CD4-positive, alpha-beta T cell (primary cell): ENCODE results near the gene BABAM2. TPM values are rescaled to one million over a fixed set of nuclear protein-coding genes. Genes with fewer than 3 reads are reported as not detected.

Source experiments
- ATAC-seq: fragments of 200-7000 bp; cut with Tn5 transposase; one replicate; pipeline ENCODE4 v1.10.0; 2022; ENCODE audit warnings: mild to moderate bottlenecking; ENCODE audit not compliant: poor library complexity
- CTCF ChIA-PET: fragments of 350-600 bp; sonication (Branson Sonifier 250); formaldehyde crosslinking; loops from one replicate; lab custom pipeline; 2021; ENCODE audit warnings: antibody characterized with exemption, inconsistent platforms; lab: Charles Lee
- POLR2A ChIA-PET: fragments of 350-600 bp; sonication (Branson Sonifier 250); formaldehyde crosslinking; loops from one replicate; lab custom pipeline; 2021; ENCODE audit warnings: antibody characterized with exemption, inconsistent platforms; lab: Charles Lee
- DNase-seq, 14 experiments: peaks; one replicate each; pipeline ENCODE4 v3.0.0-alpha.2; 2013 to 2020; ENCODE audit warnings: mixed read lengths in 2 of 14
- H3K27ac ChIP-seq, 2 donors: one replicate each; pipeline versions ENCODE4 v1.5.1 to v1.7.0; 2013; ENCODE audit warnings: low read length in 2 of 2, low read depth in 1 of 2, mild to moderate bottlenecking in 1 of 2
- H3K27me3 ChIP-seq, 2 experiments: 1 replicate in 1 of 2; 2 replicates in 1 of 2; pipeline versions ENCODE4 v1.6.1 to v1.7.0; 2013; ENCODE audit warnings: low read length in 2 of 2, control low read depth in 1 of 2, mild to moderate bottlenecking in 1 of 2, moderate library complexity in 1 of 2; ENCODE audit not compliant: insufficient read depth in 2 of 2, control insufficient read depth in 1 of 2
- H3K36me3 ChIP-seq: one replicate; pipeline ENCODE4 v1.6.1; 2013; ENCODE audit warnings: low read length, control low read depth; ENCODE audit not compliant: insufficient read depth
- H3K4me1 ChIP-seq: one replicate; pipeline ENCODE4 v1.6.1; 2013; ENCODE audit warnings: low read length, control low read depth; ENCODE audit not compliant: insufficient read depth
- H3K4me3 ChIP-seq: one replicate; pipeline ENCODE4 v1.5.1; 2013; ENCODE audit warnings: mild to moderate bottlenecking, low read length, moderate library complexity
- H3K9me3 ChIP-seq, 2 experiments: 1 replicate in 1 of 2; 2 replicates in 1 of 2; pipeline versions ENCODE4 v1.6.1 to v1.7.0; 2013; ENCODE audit warnings: low read length in 2 of 2, mild to moderate bottlenecking in 2 of 2, control low read depth in 1 of 2, moderate library complexity in 1 of 2; ENCODE audit not compliant: control insufficient read depth in 1 of 2, insufficient read depth in 1 of 2
- H3K27ac Mint-ChIP-seq: one replicate; pipeline ENCODE4 v1.8.0; 2020; ENCODE audit warnings: mixed read lengths
- H3K27me3 Mint-ChIP-seq: one replicate; pipeline ENCODE4 v1.8.0; 2021; ENCODE audit warnings: mixed read lengths
- H3K36me3 Mint-ChIP-seq: one replicate; pipeline ENCODE4 v1.8.0; 2021; ENCODE audit warnings: low read depth, mixed read lengths
- H3K4me1 Mint-ChIP-seq: one replicate; pipeline ENCODE4 v1.8.0; 2021; ENCODE audit warnings: low read depth, mixed read lengths
- H3K4me3 Mint-ChIP-seq: one replicate; pipeline ENCODE4 v1.8.0; 2020; ENCODE audit warnings: mild to moderate bottlenecking, mixed read lengths
- H3K9me3 Mint-ChIP-seq: one replicate; pipeline ENCODE4 v1.8.0; 2020; ENCODE audit warnings: mixed read lengths
- CTCF ChIP-seq: fragments of 200-600 bp; IDR thresholded peaks from one replicate; pipeline ENCODE4 v1.8.0; 2022; ENCODE audit warnings: antibody characterized with exemption, mild to moderate bottlenecking
- intact Hi-C, 2 experiments: fragments of 100-400 bp; cut with DNase I in 1 of 2; cut with micrococcal nuclease in 1 of 2; formaldehyde crosslinking; loops; one replicate each; pipeline versions ENCODE4 v1.15.1 to v1.9.0; 2023 to 2025; cut with DNase I, micrococcal nuclease
- total RNA-seq, 174 experiments: library from RNA in 2 of 174; stranded (reverse) in 2 of 174; gene quantifications; one replicate each; pipeline ENCODE4 v1.2.3 and lab custom pipeline; 2021 to 2026

The BABAM2 gene
- total RNA-seq, 2 experiments from 2014 or later = 29.2 to 32.8 TPM

GRCh38 chr2:28380219-28380618 is 489.7 kb downstream of the BABAM2 start:
- Histone ChIP-seq H3K4me1 (peaks cover 33% of the 10 kb centered on the region), H3K27ac (no peak overlapping the region), H3K9me3 (no peaks in the 10 kb centered on the region), H3K27me3 (no peaks in the 10 kb centered on the region), H3K4me3 (no peak overlapping the region), H3K36me3 (no peaks in the 10 kb centered on the region)
- intact Hi-C loops = no loop called here
- H3K9me3 Mint-ChIP-seq = no peaks in the 10 kb centered on the region
- no peak for TF ChIP-seq CTCF
- DNase-seq (no peak), ATAC-seq (no peak)
- ChIA-PET POLR2A (interaction anchor here (1.9 kb wide), 1 partner anchor 11 kb away, joined by 5 read pairs; no protein-coding TSS in a partner anchor), CTCF (no interaction called here)
- no peaks in the 10 kb centered on the region for H3K27me3 Mint-ChIP-seq
- H3K4me1 Mint-ChIP-seq = peaks cover 19% of the 10 kb centered on the region
- no peak overlapping the region for H3K4me3 Mint-ChIP-seq
- H3K27ac Mint-ChIP-seq = no peak overlapping the region
- no peaks in the 10 kb centered on the region for H3K36me3 Mint-ChIP-seq

GRCh38 chr2:28381225-28382180 is 491.0 kb downstream of the BABAM2 start:
- H3K9me3 Mint-ChIP-seq = no peaks in the 10 kb centered on the region
- no peaks in the 10 kb centered on the region for H3K27me3 ChIP-seq
- ChIA-PET POLR2A (interaction anchor here (1.1 to 1.9 kb wide), 2 partner anchors 9 to 10 kb away, joined by 4 to 5 read pairs; no protein-coding TSS in a partner anchor), CTCF (no interaction called here)
- DNase-seq = no peak
- H3K36me3 ChIP-seq = no peaks in the 10 kb centered on the region
- peaks cover 19% of the 10 kb centered on the region for H3K4me1 Mint-ChIP-seq
- H3K4me3 Mint-ChIP-seq = no peak overlapping the region
- ATAC-seq = no peak
- H3K27ac ChIP-seq = no peak overlapping the region
- H3K4me3 ChIP-seq = no peak overlapping the region
- H3K9me3 ChIP-seq = no peaks in the 10 kb centered on the region
- no peak for TF ChIP-seq CTCF
- H3K36me3 Mint-ChIP-seq = no peaks in the 10 kb centered on the region
- H3K27me3 Mint-ChIP-seq = no peaks in the 10 kb centered on the region
- intact Hi-C loops = no loop called here
- no peak overlapping the region for H3K27ac Mint-ChIP-seq
- peaks cover 33% of the 10 kb centered on the region for H3K4me1 ChIP-seq

- H3K4me1 ChIP-seq = peaks cover 29% of the 10 kb centered on the region
- DNase-seq (no peak), ATAC-seq (no peak)
- Mint-ChIP-seq H3K4me3 (no peak overlapping the region), H3K27me3 (no peaks in the 10 kb centered on the region), H3K4me1 (peaks cover 19% of the 10 kb centered on the region), H3K9me3 (no peaks in the 10 kb centered on the region), H3K27ac (no peak overlapping the region), H3K36me3 (no peaks in the 10 kb centered on the region)
- H3K9me3 ChIP-seq = no peaks in the 10 kb centered on the region
- no peaks in the 10 kb centered on the region for H3K27me3 ChIP-seq
- intact Hi-C loops = no loop called here
- H3K27ac ChIP-seq = no peak overlapping the region
- POLR2A ChIA-PET = no interaction called here
- no peak for TF ChIP-seq CTCF
- CTCF ChIA-PET = interaction anchor here (0.7 kb wide), 1 partner anchor 34 kb away, joined by 3 read pairs; no protein-coding TSS in a partner anchor
- no peaks in the 10 kb centered on the region for H3K36me3 ChIP-seq
- H3K4me3 ChIP-seq = no peak overlapping the region
Observed at GRCh38 chr2:28382755-28383154, 492.2 kb downstream of the BABAM2 start.
